Measurements from ENCODE around the gene NXPE3. TPM values are rescaled to one million over a fixed set of nuclear protein-coding genes. Genes with fewer than 3 reads are reported as not detected.
A peak's percentile ranks its signal among the peaks of the same experiment; 100 is the strongest.

Gene NXPE3
- total RNA-seq, 2 donors from 2014 or later, result 22.9 to 49.8 TPM

DNA sequence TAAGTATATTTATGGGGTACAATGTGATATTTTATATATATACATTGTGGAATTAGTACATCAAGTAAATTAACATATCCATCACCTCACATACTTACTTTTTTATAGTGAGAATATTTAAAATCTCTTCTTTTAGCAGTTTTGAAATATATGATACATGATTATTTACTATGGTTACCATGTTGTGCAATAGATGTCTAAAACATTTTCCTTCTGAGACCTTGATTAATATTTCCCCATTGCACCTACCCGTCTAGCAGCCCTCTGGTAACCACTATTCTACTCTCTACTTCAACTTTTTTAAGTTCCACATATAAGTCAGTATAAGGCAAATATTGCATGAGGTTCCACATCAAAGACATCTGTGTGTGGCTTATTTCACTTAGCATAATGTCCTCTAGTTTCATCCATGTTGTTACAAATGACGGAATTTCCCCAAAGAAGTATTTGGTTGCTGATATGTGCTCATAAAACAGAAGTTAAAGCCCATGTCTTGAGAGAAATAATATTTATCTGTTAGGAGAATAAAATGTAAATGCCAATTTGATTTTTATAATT is 40.7 kb downstream of the NXPE3 start:
- TF ChIP-seq, protein P1, sequence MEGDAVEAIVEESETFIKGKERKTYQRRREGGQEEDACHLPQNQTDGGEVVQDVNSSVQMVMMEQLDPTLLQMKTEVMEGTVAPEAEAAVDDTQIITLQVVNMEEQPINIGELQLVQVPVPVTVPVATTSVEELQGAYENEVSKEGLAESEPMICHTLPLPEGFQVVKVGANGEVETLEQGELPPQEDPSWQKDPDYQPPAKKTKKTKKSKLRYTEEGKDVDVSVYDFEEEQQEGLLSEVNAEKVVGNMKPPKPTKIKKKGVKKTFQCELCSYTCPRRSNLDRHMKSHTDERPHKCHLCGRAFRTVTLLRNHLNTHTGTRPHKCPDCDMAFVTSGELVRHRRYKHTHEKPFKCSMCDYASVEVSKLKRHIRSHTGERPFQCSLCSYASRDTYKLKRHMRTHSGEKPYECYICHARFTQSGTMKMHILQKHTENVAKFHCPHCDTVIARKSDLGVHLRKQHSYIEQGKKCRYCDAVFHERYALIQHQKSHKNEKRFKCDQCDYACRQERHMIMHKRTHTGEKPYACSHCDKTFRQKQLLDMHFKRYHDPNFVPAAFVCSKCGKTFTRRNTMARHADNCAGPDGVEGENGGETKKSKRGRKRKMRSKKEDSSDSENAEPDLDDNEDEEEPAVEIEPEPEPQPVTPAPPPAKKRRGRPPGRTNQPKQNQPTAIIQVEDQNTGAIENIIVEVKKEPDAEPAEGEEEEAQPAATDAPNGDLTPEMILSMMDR (IDR thresholded peaks at IDR 0.05), result no peak
- Histone ChIP-seq H3K4me3 (no peak overlapping the region), H3K4me1 (peaks cover 0 to under 1% of the 10 kb centered on the region in 2 donors), H3K36me3 (peaks cover 8% of the 10 kb centered on the region), H3K27ac (no peak overlapping the region), H3K27me3 (no peaks in the 10 kb centered on the region), H3K9me3 (no peaks in the 10 kb centered on the region)
- DNase-seq (ENCODE audit: low spot score), result no peak

DNA sequence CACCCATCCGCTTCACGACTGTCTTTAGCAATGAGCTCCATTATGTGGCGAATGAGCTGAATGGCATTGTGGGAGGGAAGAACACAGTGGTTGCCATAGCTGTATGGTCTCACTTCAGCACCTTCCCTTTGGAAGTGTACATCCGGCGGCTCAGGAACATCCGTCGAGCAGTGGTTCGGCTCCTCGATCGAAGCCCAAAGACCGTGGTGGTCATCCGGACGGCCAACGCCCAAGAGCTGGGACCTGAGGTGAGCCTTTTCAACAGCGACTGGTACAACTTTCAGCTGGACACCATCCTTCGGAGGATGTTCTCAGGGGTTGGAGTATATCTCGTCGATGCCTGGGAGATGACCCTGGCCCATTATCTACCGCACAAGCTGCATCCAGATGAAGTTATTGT is 42.5 kb downstream of the NXPE3 start:
- no peak for DNase-seq (ENCODE audit: low spot score)
- Histone ChIP-seq H3K36me3 (peaks cover 8% of the 10 kb centered on the region), H3K27ac (no peak overlapping the region), H3K9me3 (no peaks in the 10 kb centered on the region), H3K4me1 (peaks cover 0 to 5% of the 10 kb centered on the region in 2 donors), H3K27me3 (no peaks in the 10 kb centered on the region), H3K4me3 (no peak overlapping the region)
- TF ChIP-seq, protein P1 (IDR thresholded peaks at IDR 0.05), result no peak

DNA sequence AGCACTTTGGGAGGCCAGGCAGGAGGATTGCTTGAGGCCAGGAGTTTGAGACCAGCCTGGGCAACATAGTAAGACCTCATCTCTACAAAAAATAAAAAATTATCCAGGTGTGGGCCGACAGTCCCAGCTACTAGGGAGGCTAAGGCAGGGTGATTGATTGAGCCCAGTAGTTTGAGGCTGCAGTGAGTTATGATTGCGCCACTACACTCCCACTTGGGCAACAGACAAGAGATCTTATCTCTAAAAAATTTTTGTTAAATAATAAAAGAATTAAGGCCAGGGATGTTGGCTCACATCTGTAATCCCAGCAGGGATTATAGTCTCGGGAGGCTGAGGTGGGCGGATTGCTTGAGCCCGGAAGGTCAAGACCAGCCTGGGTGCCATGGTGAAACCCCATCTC is 44.5 kb downstream of the NXPE3 start:
- Histone ChIP-seq H3K4me3 (no peak overlapping the region), H3K27me3 (no peaks in the 10 kb centered on the region), H3K27ac (no peak overlapping the region), H3K9me3 (no peaks in the 10 kb centered on the region), H3K36me3 (peaks cover 8% of the 10 kb centered on the region), H3K4me1 (peaks cover 0 to 16% of the 10 kb centered on the region in 2 donors)
- DNase-seq (ENCODE audit: low spot score), result no peak
- TF ChIP-seq, protein P1 (IDR thresholded peaks at IDR 0.05), result no peak

DNA sequence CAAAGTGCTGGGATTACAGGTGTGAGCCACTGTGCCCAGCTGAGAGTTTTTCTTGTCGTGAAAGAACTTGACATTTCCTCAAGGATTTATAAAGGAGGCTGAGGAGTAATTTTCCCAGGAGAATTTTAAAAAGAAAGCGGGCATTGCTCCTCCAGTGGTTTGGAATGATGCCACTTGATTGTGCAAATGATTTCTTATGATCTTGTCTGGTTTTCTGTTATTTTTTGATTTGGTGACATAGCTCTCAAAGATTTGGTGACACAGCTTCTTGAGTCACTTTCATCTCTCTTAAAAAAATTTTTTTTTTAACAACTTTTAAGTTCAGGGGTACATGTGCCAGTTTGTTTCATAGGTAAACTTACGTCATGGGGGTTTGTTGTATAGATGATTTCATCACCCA is 45.7 kb downstream of the NXPE3 start:
- TF ChIP-seq, protein P1 (IDR thresholded peaks at IDR 0.05), result no peak
- no peak overlapping the region for H3K4me3 ChIP-seq
- no peak for DNase-seq (ENCODE audit: low spot score)
- H3K27ac ChIP-seq, result no peak overlapping the region
- H3K36me3 ChIP-seq, result peaks cover 8% of the 10 kb centered on the region
- H3K4me1 ChIP-seq, result peaks cover 0 to 28% of the 10 kb centered on the region in 2 donors
- no peaks in the 10 kb centered on the region for H3K9me3 ChIP-seq
- H3K27me3 ChIP-seq, result no peaks in the 10 kb centered on the region

DNA sequence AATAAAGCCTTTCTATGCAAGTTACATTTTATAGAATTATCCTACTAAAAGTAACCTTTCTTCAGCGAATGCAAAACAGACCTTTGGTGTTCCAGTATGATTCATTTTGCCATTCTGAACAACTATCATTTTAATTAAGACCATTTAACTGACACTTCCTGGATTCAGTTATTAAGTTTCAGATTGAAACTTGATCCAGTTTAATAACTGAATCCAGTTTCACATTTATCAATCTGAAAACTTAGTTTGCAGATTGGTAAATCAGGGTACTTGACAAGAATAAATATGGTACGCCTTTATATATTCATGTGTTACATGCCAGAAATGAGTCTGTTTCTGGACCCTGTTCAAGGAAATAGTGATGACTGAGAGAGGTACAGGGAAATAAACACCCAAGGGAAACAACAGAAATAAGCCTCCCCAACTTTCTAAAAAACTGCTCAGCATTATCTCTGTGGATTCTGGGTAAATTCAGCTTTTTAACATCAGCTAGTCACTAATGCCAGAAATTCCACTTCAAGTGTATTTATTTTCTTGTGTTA is 47.0 kb downstream of the NXPE3 start:
- no peak for DNase-seq (ENCODE audit: low spot score)
- Histone ChIP-seq H3K36me3 (peaks cover 8% of the 10 kb centered on the region), H3K4me1 (peaks cover 0 to 34% of the 10 kb centered on the region in 2 donors), H3K27ac (peak overlapping the region; percentile 87 to 92), H3K4me3 (no peak overlapping the region), H3K27me3 (no peaks in the 10 kb centered on the region), H3K9me3 (no peaks in the 10 kb centered on the region)
- TF ChIP-seq, protein P1 (IDR thresholded peaks at IDR 0.05), result no peak
